GM11168 (cell line): ENCODE data around the gene COL20A1.
"Not testable (repeated sequence)": the region's sequence is repeated elsewhere in the genome, so short reads cannot be mapped to it uniquely, and the experiment has no call there.

Experiments used
- in situ Hi-C: fragments of 300-500 bp; cut with MboI; formaldehyde crosslinking; loops from one replicate; pipeline ENCODE4 v1.12.0; 2022; ENCODE audit warnings: low sequenced_read_pairs; ENCODE audit not compliant: unreplicated experiment

COL20A1 gene

GRCh38 chr20:63367446-63368055, 74.6 kb downstream of the COL20A1 start:
- in situ Hi-C loops = no loop called here

GRCh38 chr20:63368151-63368550, 75.2 kb downstream of the COL20A1 start:
- in situ Hi-C loops = no loop called here

GRCh38 chr20:63369024-63369530, 76.1 kb downstream of the COL20A1 start:
- in situ Hi-C loops = no loop called here

- in situ Hi-C loops = no loop called here
Measured at GRCh38 chr20:63369724-63370617, 77.0 kb downstream of the COL20A1 start.

- in situ Hi-C loops = no loop called here
Measured at GRCh38 chr20:63370618-63371187, 77.7 kb downstream of the COL20A1 start.

- in situ Hi-C loops = no loop called here
Measured at GRCh38 chr20:63371291-63371865, 78.4 kb downstream of the COL20A1 start.

- in situ Hi-C loops = no loop called here
Measured at GRCh38 chr20:63372971-63373885, 80.2 kb downstream of the COL20A1 start.

GRCh38 chr20:63373996-63374395, 81.0 kb downstream of the COL20A1 start:
- in situ Hi-C loops = no loop called here

- in situ Hi-C loops = no loop called here
Measured at GRCh38 chr20:63374504-63374903, 81.5 kb downstream of the COL20A1 start.

GRCh38 chr20:63375438-63375837, 82.5 kb downstream of the COL20A1 start:
- in situ Hi-C loops = no loop called here

GRCh38 chr20:63376283-63377250, 83.6 kb downstream of the COL20A1 start:
- in situ Hi-C loops = no loop called here

GRCh38 chr20:63377256-63377941, 84.4 kb downstream of the COL20A1 start:
- in situ Hi-C loops = no loop called here

GRCh38 chr20:63377951-63378381, 85.0 kb downstream of the COL20A1 start:
- in situ Hi-C loops = no loop called here

GRCh38 chr20:63378626-63379025, 85.6 kb downstream of the COL20A1 start:
- in situ Hi-C loops = no loop called here

GRCh38 chr20:63379296-63379695, 86.3 kb downstream of the COL20A1 start:
- in situ Hi-C loops = no loop called here

GRCh38 chr20:63379872-63380271, 86.9 kb downstream of the COL20A1 start:
- in situ Hi-C loops = not testable (repeated sequence)

- in situ Hi-C loops = no loop called here
Measured at GRCh38 chr20:63380346-63380870, 87.4 kb downstream of the COL20A1 start.
